PFSK-1 (cell line): ENCODE results near the gene SSX7. TPM values are rescaled to one million over a fixed set of nuclear protein-coding genes. Genes with fewer than 3 reads are reported as not detected.
"Not testable (repeated sequence)": the region's sequence is repeated elsewhere in the genome, so short reads cannot be mapped to it uniquely, and the experiment has no call there.

Experiments used
- FOXP2 ChIP-seq: optimal IDR thresholded peaks from 2 replicates; pipeline ENCODE3; 2011; ENCODE audit warnings: borderline replicate concordance, control low read depth, inconsistent platforms; ENCODE audit not compliant: insufficient read depth; ENCODE audit errors: extremely low read length, extremely low read depth
- POLR2AphosphoS5 ChIP-seq: IDR thresholded peaks from 2 replicates; pipeline ENCODE4 v1.6.1; 2012; ENCODE audit warnings: low read depth, mild to moderate bottlenecking, control low read depth, low read length, moderate library complexity
- SIN3A ChIP-seq: IDR thresholded peaks from 2 replicates; pipeline ENCODE4 v1.6.1; 2012; ENCODE audit warnings: mild to moderate bottlenecking, low read length, moderate library complexity, borderline replicate concordance; ENCODE audit not compliant: insufficient read depth
- TAF1 ChIP-seq: IDR thresholded peaks from 2 replicates; pipeline ENCODE4 v1.6.1; 2012; ENCODE audit warnings: low read length, control low read depth, borderline replicate concordance; ENCODE audit not compliant: insufficient read depth
- polyA plus RNA-seq: library from polyadenylated mRNA; unstranded; fragments of >200 nt; gene quantifications from one replicate; pipeline ENCODE4 v1.2.1, GENCODE V29; 2012; ENCODE audit warnings: low read depth, missing spikeins; ENCODE audit not compliant: insufficient read length
- TF ChIP-seq, protein P1 (sequence below), 2 experiments: IDR thresholded peaks; 2 replicates each; pipeline versions ENCODE4 v1.6.1 to v1.8.0; 2011 to 2012; ENCODE audit warnings: low read depth in 2 of 2, low read length in 2 of 2, control low read depth in 1 of 2, inconsistent platforms in 1 of 2, mild to moderate bottlenecking in 1 of 2, moderate library complexity in 1 of 2; ENCODE audit not compliant: insufficient read depth in 1 of 2

The SSX7 gene, protein sequence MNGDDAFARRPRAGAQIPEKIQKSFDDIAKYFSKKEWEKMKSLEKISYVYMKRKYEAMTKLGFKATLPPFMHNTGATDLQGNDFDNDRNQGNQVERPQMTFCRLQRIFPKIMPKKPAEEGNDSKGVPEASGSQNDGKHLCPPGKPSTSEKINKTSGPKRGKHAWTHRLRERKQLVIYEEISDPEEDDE
- not detected for polyA plus RNA-seq

DNA sequence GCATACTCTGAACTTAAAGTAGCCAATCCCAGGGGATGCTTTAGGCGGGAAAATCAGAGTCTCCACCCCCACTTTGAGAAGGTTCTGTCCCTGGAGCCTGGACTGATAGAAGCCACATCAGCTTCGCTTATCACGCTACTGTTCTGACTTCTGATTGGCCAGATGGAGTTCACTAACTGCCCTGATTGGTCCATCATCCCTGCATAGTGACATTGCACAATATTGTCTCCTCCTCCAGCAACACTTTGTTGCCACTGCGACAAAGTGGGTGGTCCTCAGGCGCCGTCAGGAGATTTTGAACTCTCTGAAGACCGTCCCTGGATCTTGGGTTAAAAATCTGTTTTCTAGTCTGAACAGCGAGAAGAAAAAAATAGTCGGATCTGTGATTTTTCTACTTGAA lies at the start of gene SSX7:
TSS of gene SSX7 (minus strand) at position 101 of the 400 bp plus-strand sequence. CDS start 1,428 bp downstream, outside the sequence.
- TF ChIP-seq TAF1, SIN3A: not testable (repeated sequence)
- TF ChIP-seq, protein P1, sequence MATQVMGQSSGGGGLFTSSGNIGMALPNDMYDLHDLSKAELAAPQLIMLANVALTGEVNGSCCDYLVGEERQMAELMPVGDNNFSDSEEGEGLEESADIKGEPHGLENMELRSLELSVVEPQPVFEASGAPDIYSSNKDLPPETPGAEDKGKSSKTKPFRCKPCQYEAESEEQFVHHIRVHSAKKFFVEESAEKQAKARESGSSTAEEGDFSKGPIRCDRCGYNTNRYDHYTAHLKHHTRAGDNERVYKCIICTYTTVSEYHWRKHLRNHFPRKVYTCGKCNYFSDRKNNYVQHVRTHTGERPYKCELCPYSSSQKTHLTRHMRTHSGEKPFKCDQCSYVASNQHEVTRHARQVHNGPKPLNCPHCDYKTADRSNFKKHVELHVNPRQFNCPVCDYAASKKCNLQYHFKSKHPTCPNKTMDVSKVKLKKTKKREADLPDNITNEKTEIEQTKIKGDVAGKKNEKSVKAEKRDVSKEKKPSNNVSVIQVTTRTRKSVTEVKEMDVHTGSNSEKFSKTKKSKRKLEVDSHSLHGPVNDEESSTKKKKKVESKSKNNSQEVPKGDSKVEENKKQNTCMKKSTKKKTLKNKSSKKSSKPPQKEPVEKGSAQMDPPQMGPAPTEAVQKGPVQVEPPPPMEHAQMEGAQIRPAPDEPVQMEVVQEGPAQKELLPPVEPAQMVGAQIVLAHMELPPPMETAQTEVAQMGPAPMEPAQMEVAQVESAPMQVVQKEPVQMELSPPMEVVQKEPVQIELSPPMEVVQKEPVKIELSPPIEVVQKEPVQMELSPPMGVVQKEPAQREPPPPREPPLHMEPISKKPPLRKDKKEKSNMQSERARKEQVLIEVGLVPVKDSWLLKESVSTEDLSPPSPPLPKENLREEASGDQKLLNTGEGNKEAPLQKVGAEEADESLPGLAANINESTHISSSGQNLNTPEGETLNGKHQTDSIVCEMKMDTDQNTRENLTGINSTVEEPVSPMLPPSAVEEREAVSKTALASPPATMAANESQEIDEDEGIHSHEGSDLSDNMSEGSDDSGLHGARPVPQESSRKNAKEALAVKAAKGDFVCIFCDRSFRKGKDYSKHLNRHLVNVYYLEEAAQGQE (IDR thresholded peaks at IDR 0.05; ENCODE audit: insufficient read depth in 1 of 2, low read depth in 2 of 2, low read length in 2 of 2): not testable (repeated sequence)

DNA sequence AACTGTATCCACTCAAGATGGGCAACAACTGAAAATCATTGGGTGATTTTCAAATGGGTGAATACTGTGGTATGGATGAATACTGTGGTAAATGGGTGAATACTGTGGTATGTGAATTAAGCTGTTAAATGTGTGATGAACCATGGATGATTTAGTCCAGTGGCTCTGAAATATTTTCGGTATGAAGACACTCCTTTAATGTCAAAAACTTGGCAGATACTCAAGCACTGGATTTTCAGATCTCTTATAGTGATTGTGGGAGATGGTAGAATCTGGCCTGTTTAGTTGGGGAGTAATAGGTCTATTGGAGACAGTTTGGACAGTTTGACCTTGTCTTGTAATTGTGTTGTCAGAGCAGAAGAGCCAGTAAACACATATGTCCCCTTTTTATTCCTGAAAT lies 45.7 kb downstream of the SSX7 start:
- TF ChIP-seq SIN3A (no peak), FOXP2 (no peak), POLR2AphosphoS5 (no peak), TAF1 (no peak)
- TF ChIP-seq, protein P1 (IDR thresholded peaks at IDR 0.05; ENCODE audit: insufficient read depth in 1 of 2, low read depth in 2 of 2, low read length in 2 of 2): no peak

DNA sequence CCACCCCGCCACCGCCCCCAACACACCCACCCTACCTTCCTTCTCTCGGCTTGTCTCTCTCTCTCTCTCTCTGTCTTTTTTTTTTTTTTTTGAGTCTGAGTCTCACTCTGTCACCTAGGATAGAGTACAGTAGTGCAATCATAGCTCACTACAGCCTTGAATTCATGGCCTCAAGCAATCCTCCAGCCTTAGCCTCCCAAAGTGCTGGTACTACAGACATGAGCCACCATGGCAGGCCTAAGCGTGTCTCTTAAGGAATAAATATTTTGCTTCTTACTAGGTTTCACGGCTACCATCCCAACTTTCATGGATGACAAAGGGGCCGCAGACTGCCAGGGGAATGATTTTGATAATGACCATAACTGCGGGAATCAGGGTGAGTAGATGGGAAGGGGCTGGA lies 55.8 kb downstream of the SSX7 start:
- TF ChIP-seq POLR2AphosphoS5: no peak
- no peak for TF ChIP-seq SIN3A
- TF ChIP-seq TAF1: no peak
- TF ChIP-seq, protein P1 (IDR thresholded peaks at IDR 0.05; ENCODE audit: insufficient read depth in 1 of 2, low read depth in 2 of 2, low read length in 2 of 2): no peak
- TF ChIP-seq FOXP2: no peak

DNA sequence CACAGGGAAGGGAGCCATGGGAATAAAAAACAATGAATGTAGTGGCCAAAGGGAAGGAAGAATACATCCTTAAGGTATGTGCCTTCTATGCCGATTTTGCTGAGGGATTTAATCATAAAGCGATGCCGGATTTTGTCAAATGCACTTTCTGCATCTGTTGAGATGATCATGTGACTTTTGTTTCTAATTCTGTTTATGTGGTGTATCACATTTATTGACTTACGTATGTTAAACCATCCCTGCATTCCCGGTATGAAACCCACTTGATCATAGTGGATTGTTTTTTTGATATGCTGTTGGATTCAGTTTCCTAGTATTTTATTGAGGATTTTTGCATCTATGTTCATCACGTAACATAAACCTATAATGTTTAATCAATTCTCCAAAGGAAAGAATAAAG lies 60.0 kb downstream of the SSX7 start:
- TF ChIP-seq POLR2AphosphoS5 (no peak), SIN3A (no peak), FOXP2 (no peak), TAF1 (no peak)
- TF ChIP-seq, protein P1 (IDR thresholded peaks at IDR 0.05; ENCODE audit: insufficient read depth in 1 of 2, low read depth in 2 of 2, low read length in 2 of 2): no peak
